Heart left ventricle (tissue), 16 donors: Measurements from ENCODE around the gene AMIGO3. TPM values are rescaled to one million over a fixed set of nuclear protein-coding genes. Genes with fewer than 3 reads are reported as not detected.

ENCODE experiments used
- ATAC-seq, 4 donors: fragments of 200-7000 bp; cut with Tn5 transposase; one replicate each; pipeline ENCODE4 v1.9.1; 2020 to 2022; ENCODE audit warnings: moderate library complexity in 4 of 4, mild to moderate bottlenecking in 3 of 4, moderate number of reproducible peaks in 1 of 4
- DNase-seq, 5 donors: peaks; one replicate each; pipeline ENCODE4 v3.0.0-alpha.2; 2020
- H3K27ac ChIP-seq, 12 donors: fragments of 200-600 bp; sonication (generic) in 4 of 12; one replicate each; pipeline versions ENCODE4 v1.5.0 to v1.8.0; 2016 to 2022; ENCODE audit warnings: mild to moderate bottlenecking in 2 of 12
- H3K27me3 ChIP-seq, 9 donors: fragments of 200-600 bp; sonication (generic) in 2 of 9; one replicate each; pipeline versions ENCODE4 v1.5.1 to v1.8.0; 2016 to 2022; ENCODE audit warnings: mild to moderate bottlenecking in 3 of 9
- H3K36me3 ChIP-seq, 9 donors: fragments of 200-600 bp; sonication (generic) in 2 of 9; one replicate each; pipeline versions ENCODE4 v1.5.0 to v1.8.0; 2018 to 2022; ENCODE audit warnings: mild to moderate bottlenecking in 2 of 9
- H3K4me1 ChIP-seq, 12 donors: fragments of 200-600 bp; sonication (generic) in 4 of 12; one replicate each; pipeline versions ENCODE4 v1.5.0 to v1.8.0; 2016 to 2022; ENCODE audit warnings: mild to moderate bottlenecking in 3 of 12
- H3K4me3 ChIP-seq, 12 donors: fragments of 200-600 bp; sonication (generic) in 4 of 12; one replicate each; pipeline versions ENCODE4 v1.5.0 to v1.8.0; 2017 to 2022; ENCODE audit warnings: mild to moderate bottlenecking in 9 of 12, moderate library complexity in 4 of 12
- H3K9me3 ChIP-seq, 12 donors: fragments of 200-600 bp; sonication (generic) in 4 of 12; one replicate each; pipeline versions ENCODE4 v1.5.0 to v1.8.0; 2016 to 2022; ENCODE audit warnings: mild to moderate bottlenecking in 1 of 12
- CTCF ChIP-seq, 12 donors: fragments of 200-600 bp; sonication (generic) in 4 of 12; IDR thresholded peaks; one replicate each; pipeline versions ENCODE4 v1.5.0 to v1.8.0; 2018 to 2022; ENCODE audit warnings: antibody characterized with exemption in 12 of 12, mild to moderate bottlenecking in 5 of 12
- POLR2A ChIP-seq, 2 donors: fragments of 450-650 bp; IDR thresholded peaks; one replicate each; pipeline ENCODE4 v1.6.1; 2017; ENCODE audit warnings: antibody characterized with exemption in 2 of 2, mild to moderate bottlenecking in 2 of 2, moderate library complexity in 2 of 2
- WGBS, 4 donors: extraction: QIAGEN DNeasy Blood & Tissue Kit in 2 of 4; methylation state at CpG; one replicate each; pipeline versions ENCODE4 v1.1.5 to v1.1.7; 2013 to 2018; 5-methylcytosine and 5-hydroxymethylcytosine counted together
- intact Hi-C, 10 donors: fragments of 100-400 bp; cut with DNase I; formaldehyde crosslinking; loops; one replicate each; pipeline versions ENCODE4 v1.11.1 to v1.14.2; 2022
- polyA plus RNA-seq, 2 donors: library from polyadenylated mRNA; stranded (reverse); fragments of 200-250 nt; gene quantifications; one replicate each; pipeline ENCODE4 v1.2.3, GENCODE V29; 2013
- total RNA-seq, 9 donors: library from RNA; depleted of rRNA in 2 of 9; stranded (reverse); fragments of >200 nt in 2 of 9; fragmentation: NEBNext Ultra II Directional in 3 of 9; extraction: Animal tissue kit (Norgen Biotek cat#: 25700) in 3 of 9; gene quantifications; one replicate each; pipeline versions ENCODE4 v1.1.0 to v1.2.4, GENCODE V29; 2016 to 2023
- donor health status: ischemic (EF 13 %, LVEDD 7.1; RV severe dilation, severe dysfunction).
- donor health status: healthy with polysubstance abuse.
- donor health status: DM: no; HTN: yes; CAD: no.
- donor health status: DM: no; HTN: no; CAD: no.
- donor health status: ischemic (EF 25% LVEDD 6.9; RV normal size, moderate dysfunction).
- donor health status: ischemic (EF 25% LVEDD 5.7; RV mildly dilated, moderate dysfunction).
- donor health status: healthy.
- donor health status: DM: yes; HTN: yes; CAD: no.
- donor health status: ischemic (EF 35%, LVEDD 5.7; RV mildly dilated, moderate dysfunction).
- donor health status: nonischemic (EF 11% LVEDD 7.7; RV severe dilation, severe dysfunction).
- donor health status: DM: yes; HTN: yes; CAD: no.
- donor health status: PGD.
- donor health status: ischemic (EF 29% LVEDD 5.4; RV normal size, mild dysfunction).
- donor health status: nonischemic (EF 23%, LVEDD 6.1; RV moderate dilation, normal function).

Gene AMIGO3
- total and polyA plus RNA-seq, 11 donors: 0.14 to 1.4 (median 0.69) TPM; not detected in 6

- Histone ChIP-seq H3K9me3 (no peaks in the 10 kb centered on the region), H3K27ac (peak within 1 kb of the TSS; percentile 60 to 98 (median 92)), H3K36me3 (peaks cover 2 to 58% (median 51%) of the 10 kb centered on the region in 9 donors), H3K4me1 (peaks cover 11 to 37% (median 24%) of the 10 kb centered on the region in 12 donors), H3K4me3 (peak within 1 kb of the TSS; percentile 73 to 100 (median 96)), H3K27me3 (no peaks in the 10 kb centered on the region)
- ATAC-seq (peak; percentile 81 to 90 (median 88)), DNase-seq (peak; percentile 98 to 99 (median 99))
- intact Hi-C loops: loop anchor here in 3 of 10 donors (5.0 kb wide), 2 partner anchors 63 to 178 kb away; partner anchors contain the start of genes IP6K1 (in 2 of the 3) and MST1R (in 1 of the 3)
- TF ChIP-seq CTCF (IDR thresholded peaks at IDR 0.05): peak in 1 of 12 donors; percentile 2
- TF ChIP-seq POLR2A (IDR thresholded peaks at IDR 0.05): peak in 1 of 2 donors; percentile 78
- 0 to 1% (median 1%) methylated on average over 61 to 102 of the region's 102 CpGs for WGBS, 4 donors
These were observed 4.4 kb upstream of the AMIGO3 start, which contains the start of gene GMPPB for GRCh38 chr3:49723628-49724551. GMPPB (minus strand) TSS chr3:49723951; CDS start chr3:49723726, 225 bp downstream.

GRCh38 chr3:49723296-49723627 is 3.8 kb upstream of the AMIGO3 start:
- DNase-seq (peak in 4 of 5 donors; percentile 57 to 75 (median 70)), ATAC-seq (peak in 3 of 4 donors; percentile 5 to 20 (median 9))
- 0 to 2% (median 1%) methylated on average over 17 to 20 of the region's 20 CpGs for WGBS, 4 donors
- Histone ChIP-seq H3K4me1 (peaks cover 13 to 43% (median 28%) of the 10 kb centered on the region in 12 donors), H3K9me3 (no peaks in the 10 kb centered on the region), H3K27me3 (no peaks in the 10 kb centered on the region), H3K27ac (peak overlapping the region; percentile 60 to 98 (median 92)), H3K4me3 (peak overlapping the region; percentile 73 to 100 (median 96)), H3K36me3 (peaks cover 2 to 53% (median 45%) of the 10 kb centered on the region in 9 donors)
- TF ChIP-seq POLR2A (IDR thresholded peaks at IDR 0.05) (no peak), CTCF (IDR thresholded peaks at IDR 0.05) (no peak)
- intact Hi-C loops: loop anchor here in 3 of 10 donors (5.0 kb wide), 2 partner anchors 64 to 179 kb away; partner anchors contain the start of genes IP6K1 (in 2 of the 3) and MST1R (in 1 of the 3)

GRCh38 chr3:49722896-49723295 is 3.4 kb upstream of the AMIGO3 start:
- TF ChIP-seq CTCF (IDR thresholded peaks at IDR 0.05): no peak
- TF ChIP-seq POLR2A (IDR thresholded peaks at IDR 0.05): no peak
- Histone ChIP-seq H3K27ac (peak overlapping the region in 11 of 12 donors; percentile 84 to 98 (median 92)), H3K36me3 (peaks cover 2 to 49% (median 42%) of the 10 kb centered on the region in 9 donors), H3K4me1 (peaks cover 13 to 44% (median 28%) of the 10 kb centered on the region in 12 donors), H3K9me3 (no peaks in the 10 kb centered on the region), H3K4me3 (peak overlapping the region; percentile 73 to 100 (median 96)), H3K27me3 (no peaks in the 10 kb centered on the region)
- WGBS, 4 donors: 51 to 68% (median 58%) methylated on average over 8 of the region's 8 CpGs
- ATAC-seq: no peak
- peak in 2 of 5 donors; percentile 23 to 27 for DNase-seq
- intact Hi-C loops: loop anchor here in 3 of 10 donors (5.0 kb wide), 2 partner anchors 64 to 179 kb away; partner anchors contain the start of genes IP6K1 (in 2 of the 3) and MST1R (in 1 of the 3)
